ENCODE measurements around the gene PNPLA5. TPM values are rescaled to one million over a fixed set of nuclear protein-coding genes. Genes with fewer than 3 reads are reported as not detected.
"Not testable (repeated sequence)": the region's sequence is repeated elsewhere in the genome, so short reads cannot be mapped to it uniquely, and the experiment has no call there.

PNPLA5 gene
- total RNA-seq, 2 donors from 2014 or later: 0.68 to 0.73 TPM

DNA sequence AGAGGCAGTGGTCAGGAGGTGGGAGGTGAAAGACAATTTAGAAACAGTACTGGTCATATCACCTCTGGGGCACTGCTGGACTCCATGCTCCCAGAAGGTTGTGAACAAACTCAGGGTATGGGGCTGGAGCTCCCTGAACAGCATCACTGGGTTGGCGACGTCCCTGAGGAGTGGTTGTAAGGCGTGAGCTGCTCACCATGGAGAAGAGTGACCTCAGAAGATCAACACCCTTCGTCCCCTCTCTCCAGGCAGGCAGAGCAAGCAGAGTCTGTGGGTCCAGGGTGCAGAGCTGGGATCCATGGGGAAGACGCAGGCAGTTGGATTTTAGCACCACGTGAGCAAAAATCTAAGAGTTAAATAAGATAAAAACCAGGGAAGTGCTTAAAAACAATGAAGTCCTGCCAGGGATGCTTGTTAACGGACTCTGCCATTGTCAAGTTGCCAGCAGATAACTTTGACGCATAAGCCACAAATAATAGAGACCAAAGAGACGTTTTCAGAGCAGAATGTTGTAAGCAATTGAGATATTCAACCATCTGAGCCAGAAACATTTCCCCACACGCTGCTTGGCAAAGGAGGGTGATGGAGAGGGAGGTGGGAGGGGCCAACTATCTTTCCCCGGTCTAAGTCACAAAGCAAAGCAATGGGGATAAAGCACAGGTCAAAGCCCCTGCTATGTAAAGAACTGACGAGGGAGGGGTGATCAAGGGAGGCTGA, 13.6 kb downstream of the PNPLA5 start:
- H3K4me3 Mint-ChIP-seq: no peak overlapping the region
- no peak overlapping the region for H3K27ac Mint-ChIP-seq
- Histone ChIP-seq H3K36me3 (ENCODE audit: control insufficient read depth, insufficient read depth, low read length) (no peaks in the 10 kb centered on the region), H3K4me1 (ENCODE audit: control insufficient read depth, insufficient read depth, low read length) (peaks cover 3% of the 10 kb centered on the region), H3K4me3 (ENCODE audit: low read length) (no peak overlapping the region), H3K27ac (ENCODE audit: low read depth, low read length) (no peak overlapping the region), H3K9ac (ENCODE audit: extremely low read depth, low read length, poor library complexity, severe bottlenecking) (no peak overlapping the region), H3K27me3 (ENCODE audit: control insufficient read depth, insufficient read depth, low read length, poor library complexity, severe bottlenecking) (peaks cover 5% of the 10 kb centered on the region), H3K9me3 (ENCODE audit: control insufficient read depth, low read length) (no peaks in the 10 kb centered on the region)
- no peaks in the 10 kb centered on the region for H3K36me3 Mint-ChIP-seq (ENCODE audit: low read depth)
- peaks cover 1% of the 10 kb centered on the region for H3K4me1 Mint-ChIP-seq
- H3K27me3 Mint-ChIP-seq (ENCODE audit: insufficient read depth): no peaks in the 10 kb centered on the region
- peaks cover 6% of the 10 kb centered on the region for H3K9me3 Mint-ChIP-seq
- 82 to 86% methylated on average over 12 of the region's 12 CpGs for WGBS, 2 experiments (ENCODE audit: insufficient coverage in 1 of 2, insufficient read length in 1 of 2)
- TF ChIP-seq CTCF (conservative IDR thresholded peaks at IDR 0.05): no peak
- peak; percentile 11 for DNase-seq

- H3K27me3 Mint-ChIP-seq (ENCODE audit: insufficient read depth): no peaks in the 10 kb centered on the region
Measured at GRCh38 chr22:43876866-43877509, 14.8 kb downstream of the PNPLA5 start.

DNA sequence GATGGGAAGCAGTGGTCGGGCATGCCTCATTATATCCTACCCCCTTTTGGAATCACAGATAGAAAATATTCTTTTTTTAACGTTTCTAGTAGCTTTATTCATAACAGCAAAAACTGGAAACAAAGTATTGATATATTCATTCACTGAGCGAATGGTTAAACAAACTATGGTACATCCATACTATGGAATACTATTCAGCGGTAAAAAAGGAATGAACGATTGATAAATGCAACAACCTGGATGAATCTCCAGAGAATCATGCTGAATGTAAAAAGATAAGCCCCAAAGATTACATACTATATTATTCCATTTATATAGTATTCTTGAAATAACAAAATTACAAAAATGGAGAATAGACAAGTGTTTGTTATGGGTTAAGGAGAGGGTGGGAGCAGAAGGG, 22.0 kb downstream of the PNPLA5 start:
- 100% methylated on average over 2 to 4 of the region's 5 CpGs for WGBS, 2 experiments (ENCODE audit: insufficient coverage in 1 of 2, insufficient read length in 1 of 2)
- no peak overlapping the region for H3K4me3 ChIP-seq (ENCODE audit: low read length)
- Mint-ChIP-seq H3K36me3 (ENCODE audit: low read depth) (no peaks in the 10 kb centered on the region), H3K4me1 (no peaks in the 10 kb centered on the region), H3K27ac (no peak overlapping the region), H3K9me3 (peaks cover 7% of the 10 kb centered on the region), H3K4me3 (no peak overlapping the region), H3K27me3 (ENCODE audit: insufficient read depth) (peaks cover 2% of the 10 kb centered on the region)
- H3K36me3 ChIP-seq (ENCODE audit: control insufficient read depth, insufficient read depth, low read length): no peaks in the 10 kb centered on the region
- no peak for TF ChIP-seq CTCF (conservative IDR thresholded peaks at IDR 0.05)
- no peaks in the 10 kb centered on the region for H3K4me1 ChIP-seq (ENCODE audit: control insufficient read depth, insufficient read depth, low read length)
- no peaks in the 10 kb centered on the region for H3K9me3 ChIP-seq (ENCODE audit: control insufficient read depth, low read length)
- H3K27me3 ChIP-seq (ENCODE audit: control insufficient read depth, insufficient read depth, low read length, poor library complexity, severe bottlenecking): no peaks in the 10 kb centered on the region
- no peak overlapping the region for H3K27ac ChIP-seq (ENCODE audit: low read depth, low read length)
- H3K9ac ChIP-seq (ENCODE audit: extremely low read depth, low read length, poor library complexity, severe bottlenecking): no peak overlapping the region
- DNase-seq: no peak

More at GRCh38 chr22:43876866-43877509, 14.8 kb downstream of the PNPLA5 start:
- Histone ChIP-seq H3K4me3 (ENCODE audit: low read length) (no peak overlapping the region), H3K9me3 (ENCODE audit: control insufficient read depth, low read length) (no peaks in the 10 kb centered on the region), H3K27me3 (ENCODE audit: control insufficient read depth, insufficient read depth, low read length, poor library complexity, severe bottlenecking) (peaks cover 5% of the 10 kb centered on the region), H3K9ac (ENCODE audit: extremely low read depth, low read length, poor library complexity, severe bottlenecking) (no peak overlapping the region), H3K4me1 (ENCODE audit: control insufficient read depth, insufficient read depth, low read length) (peaks cover 3% of the 10 kb centered on the region), H3K36me3 (ENCODE audit: control insufficient read depth, insufficient read depth, low read length) (no peaks in the 10 kb centered on the region), H3K27ac (ENCODE audit: low read depth, low read length) (no peak overlapping the region)
- Mint-ChIP-seq H3K4me3 (no peak overlapping the region), H3K4me1 (no peaks in the 10 kb centered on the region), H3K27ac (no peak overlapping the region), H3K9me3 (peaks cover 6% of the 10 kb centered on the region), H3K36me3 (ENCODE audit: low read depth) (no peaks in the 10 kb centered on the region)
- peak; percentile 29 for DNase-seq
- 91 to 96% methylated on average over 4 to 5 of the region's 5 CpGs for WGBS, 2 experiments (ENCODE audit: insufficient coverage in 1 of 2, insufficient read length in 1 of 2)
- TF ChIP-seq CTCF (conservative IDR thresholded peaks at IDR 0.05): no peak

GRCh38 chr22:43869001-43869400, 22.8 kb downstream of the PNPLA5 start:
- H3K36me3 ChIP-seq (ENCODE audit: control insufficient read depth, insufficient read depth, low read length); H3K36me3 Mint-ChIP-seq (ENCODE audit: low read depth); H3K4me3 ChIP-seq (ENCODE audit: low read length); H3K9ac ChIP-seq (ENCODE audit: extremely low read depth, low read length, poor library complexity, severe bottlenecking); H3K4me1 ChIP-seq (ENCODE audit: control insufficient read depth, insufficient read depth, low read length); H3K9me3 ChIP-seq (ENCODE audit: control insufficient read depth, low read length); H3K4me1 Mint-ChIP-seq; H3K27me3 ChIP-seq (ENCODE audit: control insufficient read depth, insufficient read depth, low read length, poor library complexity, severe bottlenecking); H3K27ac ChIP-seq (ENCODE audit: low read depth, low read length); H3K9me3 Mint-ChIP-seq; H3K4me3 Mint-ChIP-seq; H3K27me3 Mint-ChIP-seq (ENCODE audit: insufficient read depth); H3K27ac Mint-ChIP-seq: not testable (repeated sequence)
- DNase-seq: peak; percentile 54
- WGBS, 2 experiments (ENCODE audit: insufficient coverage in 1 of 2, insufficient read length in 1 of 2): 56 to 96% methylated on average over 2 to 4 of the region's 4 CpGs
